NB4 (cell line): ENCODE results near the gene ENPP6.

Experiments used
- MYC ChIP-seq: IDR thresholded peaks from 2 replicates; pipeline ENCODE4 v1.6.1; 2011; ENCODE audit warnings: low read depth, low read length
- POLR2A ChIP-seq: IDR thresholded peaks from 2 replicates; pipeline ENCODE4 v1.6.1; 2011; ENCODE audit warnings: mild to moderate bottlenecking; ENCODE audit not compliant: insufficient read length; ENCODE audit errors: extremely low read depth
- TF ChIP-seq, protein P1 (sequence below): IDR thresholded peaks from one replicate; pipeline ENCODE4 v1.5.1; 2012; ENCODE audit warnings: low read depth, low read length
- TF ChIP-seq, protein P2 (sequence below): IDR thresholded peaks from 2 replicates; pipeline ENCODE4 v1.6.1; 2011; ENCODE audit warnings: low read depth, low read length

DNA sequence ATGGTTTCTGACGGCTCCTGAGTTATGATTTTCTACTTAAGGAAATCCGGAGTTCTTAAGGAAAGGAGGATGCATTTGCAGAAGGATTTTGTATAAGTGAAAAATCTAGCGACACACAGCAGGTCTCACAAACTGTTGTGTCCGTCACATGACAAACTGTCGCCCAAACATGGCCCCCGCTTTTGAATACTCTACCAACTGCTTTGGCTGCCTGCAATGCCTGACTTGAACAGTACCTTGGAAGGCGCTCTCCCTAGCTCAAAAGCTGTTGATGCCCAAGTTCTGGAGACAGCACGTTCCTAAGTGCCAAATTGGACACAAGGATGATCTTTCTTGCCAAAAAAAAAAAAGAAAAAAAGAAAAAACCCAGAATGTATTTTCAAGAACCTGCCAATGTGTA is 103.2 kb downstream of the ENPP6 start:
- TF ChIP-seq, protein P1, sequence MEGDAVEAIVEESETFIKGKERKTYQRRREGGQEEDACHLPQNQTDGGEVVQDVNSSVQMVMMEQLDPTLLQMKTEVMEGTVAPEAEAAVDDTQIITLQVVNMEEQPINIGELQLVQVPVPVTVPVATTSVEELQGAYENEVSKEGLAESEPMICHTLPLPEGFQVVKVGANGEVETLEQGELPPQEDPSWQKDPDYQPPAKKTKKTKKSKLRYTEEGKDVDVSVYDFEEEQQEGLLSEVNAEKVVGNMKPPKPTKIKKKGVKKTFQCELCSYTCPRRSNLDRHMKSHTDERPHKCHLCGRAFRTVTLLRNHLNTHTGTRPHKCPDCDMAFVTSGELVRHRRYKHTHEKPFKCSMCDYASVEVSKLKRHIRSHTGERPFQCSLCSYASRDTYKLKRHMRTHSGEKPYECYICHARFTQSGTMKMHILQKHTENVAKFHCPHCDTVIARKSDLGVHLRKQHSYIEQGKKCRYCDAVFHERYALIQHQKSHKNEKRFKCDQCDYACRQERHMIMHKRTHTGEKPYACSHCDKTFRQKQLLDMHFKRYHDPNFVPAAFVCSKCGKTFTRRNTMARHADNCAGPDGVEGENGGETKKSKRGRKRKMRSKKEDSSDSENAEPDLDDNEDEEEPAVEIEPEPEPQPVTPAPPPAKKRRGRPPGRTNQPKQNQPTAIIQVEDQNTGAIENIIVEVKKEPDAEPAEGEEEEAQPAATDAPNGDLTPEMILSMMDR = no peak
- TF ChIP-seq POLR2A = no peak
- TF ChIP-seq, protein P2, sequence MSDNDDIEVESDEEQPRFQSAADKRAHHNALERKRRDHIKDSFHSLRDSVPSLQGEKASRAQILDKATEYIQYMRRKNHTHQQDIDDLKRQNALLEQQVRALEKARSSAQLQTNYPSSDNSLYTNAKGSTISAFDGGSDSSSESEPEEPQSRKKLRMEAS = no peak
- TF ChIP-seq MYC = no peak
